Ascending aorta (tissue), 2 donors: Measurements from ENCODE around the gene NFIA. TPM values are rescaled to one million over a fixed set of nuclear protein-coding genes. Genes with fewer than 3 reads are reported as not detected.

Source experiments
- DNase-seq, 2 donors: peaks; one replicate each; pipeline ENCODE4 v3.0.0-alpha.2; 2019; ENCODE audit warnings: low spot score in 2 of 2
- H3K27ac ChIP-seq, 2 donors: fragments of 200-600 bp; sonication (generic); one replicate each; pipeline ENCODE4 v1.5.1; 2016 to 2017; ENCODE audit warnings: mild to moderate bottlenecking in 1 of 2
- H3K27me3 ChIP-seq: fragments of 200-600 bp; sonication (generic); one replicate; pipeline ENCODE4 v1.5.1; 2017
- H3K36me3 ChIP-seq, 2 donors: fragments of 200-600 bp; sonication (generic); one replicate each; pipeline ENCODE4 v1.5.1; 2016
- H3K4me1 ChIP-seq, 2 donors: fragments of 200-600 bp; sonication (generic); one replicate each; pipeline ENCODE4 v1.5.1; 2016 to 2017; ENCODE audit warnings: mild to moderate bottlenecking in 1 of 2
- H3K4me3 ChIP-seq, 2 donors: fragments of 200-600 bp; sonication (generic); one replicate each; pipeline ENCODE4 v1.5.1; 2016 to 2017; ENCODE audit warnings: mild to moderate bottlenecking in 1 of 2
- H3K9me3 ChIP-seq, 2 donors: fragments of 200-600 bp; sonication (generic); one replicate each; pipeline ENCODE4 v1.5.1; 2016
- CTCF ChIP-seq, 3 experiments: fragments of 200-600 bp in 2 of 3; fragments of 450-650 bp in 1 of 3; sonication (generic) in 2 of 3; IDR thresholded peaks; one replicate each; pipeline ENCODE4 v1.5.1; 2016 to 2019; ENCODE audit warnings: antibody characterized with exemption in 3 of 3, mild to moderate bottlenecking in 1 of 3, moderate library complexity in 1 of 3
- intact Hi-C: fragments of 100-400 bp; cut with DNase I; formaldehyde crosslinking; loops from one replicate; pipeline ENCODE4 v1.15.1; 2023
- total RNA-seq: library from RNA; depleted of rRNA; stranded (reverse); fragments of >200 nt; gene quantifications from one replicate; pipeline ENCODE4 v1.1.0, GENCODE V29; 2016

The NFIA gene
- total RNA-seq, 1 donor from 2014 or later = 52.0 TPM

GRCh38 chr1:61270107-61270506 lies 187.7 kb downstream of the NFIA start:
- DNase-seq = no peak
- H3K4me1 ChIP-seq = peaks cover 3 to 44% of the 10 kb centered on the region in 2 donors

GRCh38 chr1:61270761-61271411 lies 188.5 kb downstream of the NFIA start:
- no peak for DNase-seq
- Histone ChIP-seq H3K27ac (no peak overlapping the region), H3K36me3 (no peaks in the 10 kb centered on the region), H3K27me3 (no peaks in the 10 kb centered on the region), H3K4me1 (peaks cover 3 to 44% of the 10 kb centered on the region in 2 donors), H3K4me3 (no peak overlapping the region), H3K9me3 (no peaks in the 10 kb centered on the region)
- intact Hi-C loops = no loop called here
- TF ChIP-seq CTCF (IDR thresholded peaks at IDR 0.05) = no peak

More at GRCh38 chr1:61270107-61270506, 187.7 kb downstream of the NFIA start:
- Histone ChIP-seq H3K4me3 (no peak overlapping the region), H3K9me3 (no peaks in the 10 kb centered on the region), H3K36me3 (no peaks in the 10 kb centered on the region), H3K27me3 (no peaks in the 10 kb centered on the region), H3K27ac (no peak overlapping the region)
- intact Hi-C loops = no loop called here
- no peak for TF ChIP-seq CTCF (IDR thresholded peaks at IDR 0.05)

- Histone ChIP-seq H3K4me1 (peaks cover 3 to 47% of the 10 kb centered on the region in 2 donors), H3K9me3 (no peaks in the 10 kb centered on the region), H3K36me3 (no peaks in the 10 kb centered on the region), H3K27ac (peak overlapping the region; percentile 17 to 28), H3K4me3 (no peak overlapping the region), H3K27me3 (no peaks in the 10 kb centered on the region)
- TF ChIP-seq CTCF (IDR thresholded peaks at IDR 0.05) = no peak
- intact Hi-C loops = no loop called here
- DNase-seq = no peak
Observed at GRCh38 chr1:61271412-61271789, 189.0 kb downstream of the NFIA start.

- intact Hi-C loops = no loop called here
- no peak for TF ChIP-seq CTCF (IDR thresholded peaks at IDR 0.05)
- DNase-seq = no peak
- Histone ChIP-seq H3K4me3 (peak overlapping the region in 1 of 2 donors; percentile 39), H3K27me3 (no peaks in the 10 kb centered on the region), H3K4me1 (peaks cover 3 to 40% of the 10 kb centered on the region in 2 donors), H3K9me3 (no peaks in the 10 kb centered on the region), H3K27ac (peak overlapping the region; percentile 68 to 76), H3K36me3 (no peaks in the 10 kb centered on the region)
Observed at GRCh38 chr1:61273167-61273705, 190.9 kb downstream of the NFIA start.

GRCh38 chr1:61273861-61274260 lies 191.5 kb downstream of the NFIA start:
- Histone ChIP-seq H3K4me1 (peaks cover 3 to 42% of the 10 kb centered on the region in 2 donors), H3K9me3 (no peaks in the 10 kb centered on the region), H3K4me3 (peak overlapping the region in 1 of 2 donors; percentile 39), H3K27me3 (no peaks in the 10 kb centered on the region), H3K27ac (peak overlapping the region; percentile 68 to 76), H3K36me3 (no peaks in the 10 kb centered on the region)
- intact Hi-C loops = no loop called here
- TF ChIP-seq CTCF (IDR thresholded peaks at IDR 0.05) = no peak
- DNase-seq = no peak
